Activated CD4-positive, alpha-beta T cell treated with anti-CD3 and anti-CD28 coated beads for 36 hours (primary cell): ENCODE results near the gene RGMB. TPM values are rescaled to one million over a fixed set of nuclear protein-coding genes. Genes with fewer than 3 reads are reported as not detected.

Source experiments
- ATAC-seq: fragments of 200-7000 bp; cut with Tn5 transposase; one replicate; pipeline ENCODE4 v1.10.0; 2021; ENCODE audit warnings: mild to moderate bottlenecking, moderate library complexity
- CTCF ChIA-PET: fragments of 350-600 bp; sonication (Branson Sonifier 250); formaldehyde crosslinking; loops from one replicate; lab custom pipeline; 2021; ENCODE audit warnings: antibody characterized with exemption; lab: Charles Lee
- POLR2A ChIA-PET: fragments of 350-600 bp; sonication (Branson Sonifier 250); formaldehyde crosslinking; loops from one replicate; lab custom pipeline; 2021; ENCODE audit warnings: antibody characterized with exemption, inconsistent platforms; lab: Charles Lee
- DNase-seq: peaks from one replicate; pipeline ENCODE4 v3.0.0-alpha.2; 2020
- H3K27ac Mint-ChIP-seq: one replicate; pipeline ENCODE4 v1.8.0; 2021; ENCODE audit warnings: mixed read lengths
- H3K27me3 Mint-ChIP-seq: one replicate; pipeline ENCODE4 v1.8.0; 2021; ENCODE audit warnings: mixed read lengths
- H3K36me3 Mint-ChIP-seq: one replicate; pipeline ENCODE4 v1.8.0; 2021; ENCODE audit warnings: low read depth, mixed read lengths
- H3K4me1 Mint-ChIP-seq: one replicate; pipeline ENCODE4 v1.8.0; 2021; ENCODE audit warnings: mixed read lengths
- H3K4me3 Mint-ChIP-seq: one replicate; pipeline ENCODE4 v1.8.0; 2021; ENCODE audit warnings: mild to moderate bottlenecking, moderate library complexity, mixed read lengths
- H3K9me3 Mint-ChIP-seq: one replicate; pipeline ENCODE4 v1.8.0; 2021; ENCODE audit warnings: low read depth, mixed read lengths
- intact Hi-C, 2 experiments: fragments of 100-400 bp; cut with DNase I in 1 of 2; cut with micrococcal nuclease in 1 of 2; formaldehyde crosslinking; loops; one replicate each; pipeline versions ENCODE4 v1.14.2 to v1.15.1; 2022 to 2024; cut with DNase I, micrococcal nuclease
- total RNA-seq, 2 experiments: library from RNA; stranded (reverse); gene quantifications; one replicate each; pipeline ENCODE4 v1.2.3, GENCODE V29; 2021

Gene RGMB
- total RNA-seq, 2 experiments from 2014 or later: 2.8 to 2.9 TPM

DNA sequence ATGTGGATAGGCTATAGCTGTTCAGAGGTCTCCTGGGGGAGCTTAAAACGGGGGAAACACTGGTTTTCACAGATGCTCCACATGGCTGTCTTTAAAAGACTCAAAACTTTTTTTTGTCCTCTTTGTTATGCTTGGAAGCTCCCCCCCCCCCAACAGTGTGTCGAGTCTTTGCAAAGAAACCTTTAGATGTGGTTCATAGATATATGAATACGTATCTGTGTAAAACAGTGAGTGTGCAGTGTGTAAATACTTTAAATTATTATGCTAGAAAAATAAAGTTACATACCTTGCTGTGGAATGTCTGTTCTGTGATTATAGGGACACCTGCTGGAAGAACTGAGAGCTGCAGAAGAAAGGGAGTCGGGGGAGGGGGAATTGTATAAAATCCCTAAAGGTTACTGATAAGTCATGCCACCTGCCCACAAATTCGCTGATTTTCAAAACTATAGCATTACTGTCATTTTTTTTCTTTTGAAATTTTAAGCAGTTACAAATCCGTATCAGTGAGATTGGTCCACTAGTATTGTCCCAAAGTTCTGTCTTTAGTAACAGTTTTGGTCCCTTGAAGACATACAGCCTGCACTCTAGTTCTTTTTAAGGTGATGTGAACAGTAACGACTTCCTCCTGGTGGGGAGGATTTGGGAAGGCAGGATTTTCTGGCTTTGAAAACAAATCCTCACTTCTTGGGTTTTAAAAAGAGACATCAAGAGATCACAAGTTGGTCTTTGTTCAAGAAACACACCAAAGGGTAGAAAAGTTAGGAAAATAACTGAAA, 22.9 kb downstream of the RGMB start:
- Mint-ChIP-seq H3K27me3 (no peaks in the 10 kb centered on the region), H3K27ac (no peak overlapping the region), H3K4me3 (no peak overlapping the region), H3K4me1 (peaks cover 6% of the 10 kb centered on the region), H3K36me3 (peaks cover 2% of the 10 kb centered on the region), H3K9me3 (no peaks in the 10 kb centered on the region)
- ChIA-PET CTCF (interaction anchor here (0.5 to 3.3 kb wide), 17 partner anchors 11 to 1639 kb away, joined by 3 to 38 read pairs (median 3); partner anchors contain the start of gene RGMB), POLR2A (no interaction called here)
- DNase-seq (peak; percentile 68), ATAC-seq (peak; percentile 84)
- intact Hi-C loops: loop anchor here (1.0 to 2.0 kb wide), 3 partner anchors 22 to 1566 kb away; no protein-coding TSS in a partner anchor

DNA sequence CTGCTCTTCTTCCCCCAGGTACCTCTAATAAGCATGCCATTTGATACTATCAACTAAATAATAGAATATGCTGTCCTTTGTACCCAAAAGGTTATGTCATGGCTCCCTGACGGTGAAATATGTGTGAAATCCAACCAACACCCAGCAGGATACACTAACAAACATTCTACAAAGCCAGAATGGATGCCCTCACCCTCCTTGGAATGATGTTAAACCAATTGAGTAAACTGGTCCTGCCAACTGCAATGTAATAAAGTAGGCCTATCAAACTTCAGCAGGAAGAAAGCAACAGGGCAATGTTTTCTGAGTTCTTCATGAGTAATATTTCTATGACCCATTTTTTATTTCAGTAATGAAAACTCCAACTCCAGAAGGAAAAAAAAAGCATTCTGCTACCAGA, 24.9 kb downstream of the RGMB start:
- H3K27me3 Mint-ChIP-seq: no peaks in the 10 kb centered on the region
- DNase-seq (no peak), ATAC-seq (no peak)
- no peaks in the 10 kb centered on the region for H3K9me3 Mint-ChIP-seq
- CTCF ChIA-PET: interaction anchor here (1.2 to 1.8 kb wide), 2 partner anchors 8 to 42 kb away, joined by 3 to 4 read pairs; no protein-coding TSS in a partner anchor
- no peaks in the 10 kb centered on the region for H3K36me3 Mint-ChIP-seq
- H3K4me1 Mint-ChIP-seq: peaks cover 6% of the 10 kb centered on the region
- POLR2A ChIA-PET: interaction anchor here (0.6 kb wide), 1 partner anchor 998 kb away, joined by 4 read pairs; no protein-coding TSS in a partner anchor
- intact Hi-C loops: no loop called here
- no peak overlapping the region for H3K4me3 Mint-ChIP-seq
- H3K27ac Mint-ChIP-seq: no peak overlapping the region

DNA sequence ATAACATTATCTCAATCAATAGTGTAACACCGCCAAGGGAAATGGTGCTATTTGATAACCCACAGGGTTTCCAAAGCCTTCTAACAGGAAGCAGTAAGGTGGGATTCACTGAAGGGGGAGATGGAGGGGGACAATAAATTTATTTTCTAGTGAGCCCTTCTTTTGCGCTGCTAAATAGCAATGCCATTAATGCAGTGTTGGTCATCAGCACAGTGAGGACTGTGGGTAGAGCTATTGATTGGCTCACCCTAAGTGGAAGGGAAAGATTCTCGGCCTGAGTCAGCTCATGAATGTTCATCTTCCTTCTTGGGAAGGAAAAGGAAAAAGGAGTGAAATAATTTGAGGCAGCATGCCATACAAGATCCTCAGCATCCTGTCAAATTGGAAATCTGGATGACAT, 25.4 kb downstream of the RGMB start:
- ChIA-PET CTCF (interaction anchor here (1.0 to 1.8 kb wide), 3 partner anchors 9 to 31 kb away, joined by 4 to 7 read pairs (median 4); no protein-coding TSS in a partner anchor), POLR2A (interaction anchor here (0.8 kb wide), 1 partner anchor 228 kb away, joined by 3 read pairs; no protein-coding TSS in a partner anchor)
- ATAC-seq (no peak), DNase-seq (no peak)
- Mint-ChIP-seq H3K4me3 (no peak overlapping the region), H3K9me3 (no peaks in the 10 kb centered on the region), H3K4me1 (peaks cover 6% of the 10 kb centered on the region), H3K27ac (no peak overlapping the region), H3K36me3 (no peaks in the 10 kb centered on the region), H3K27me3 (no peaks in the 10 kb centered on the region)
- intact Hi-C loops: no loop called here

DNA sequence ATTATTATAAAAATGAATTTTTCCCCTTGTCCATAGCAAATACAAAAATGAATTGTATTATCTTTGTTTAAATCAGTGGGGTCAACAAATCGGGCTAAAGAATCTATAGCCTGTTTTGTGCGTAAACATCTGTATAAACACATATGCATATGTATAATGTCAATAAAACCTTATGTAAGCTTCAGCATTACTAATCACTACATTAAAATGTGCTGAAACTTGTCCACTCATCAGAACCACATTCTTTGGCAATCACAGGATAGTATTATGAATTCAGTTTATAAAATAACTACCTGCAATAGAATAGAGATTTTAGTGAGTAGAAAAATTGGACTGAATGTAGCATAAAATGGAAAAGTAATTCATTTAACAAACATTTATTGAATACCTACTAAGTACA, 30.6 kb downstream of the RGMB start:
- no peak overlapping the region for H3K27ac Mint-ChIP-seq
- intact Hi-C loops: no loop called here
- H3K4me1 Mint-ChIP-seq: no peaks in the 10 kb centered on the region
- peaks cover 16% of the 10 kb centered on the region for H3K9me3 Mint-ChIP-seq
- DNase-seq: no peak
- ChIA-PET CTCF (no interaction called here), POLR2A (no interaction called here)
- H3K36me3 Mint-ChIP-seq: peaks cover 14% of the 10 kb centered on the region
- no peaks in the 10 kb centered on the region for H3K27me3 Mint-ChIP-seq
- H3K4me3 Mint-ChIP-seq: no peak overlapping the region
- ATAC-seq: no peak

GRCh38 chr5:98805070-98805469, 31.6 kb downstream of the RGMB start:
- intact Hi-C loops: no loop called here
- ChIA-PET POLR2A (no interaction called here), CTCF (no interaction called here)
- DNase-seq (no peak), ATAC-seq (no peak)
- Mint-ChIP-seq H3K36me3 (peaks cover 14% of the 10 kb centered on the region), H3K4me3 (no peak overlapping the region), H3K9me3 (peaks cover 16% of the 10 kb centered on the region), H3K27ac (no peak overlapping the region), H3K4me1 (no peaks in the 10 kb centered on the region), H3K27me3 (no peaks in the 10 kb centered on the region)

- no peak overlapping the region for H3K27ac Mint-ChIP-seq
- ATAC-seq (no peak), DNase-seq (no peak)
- intact Hi-C loops: no loop called here
- ChIA-PET CTCF (no interaction called here), POLR2A (no interaction called here)
- peaks cover 14% of the 10 kb centered on the region for H3K36me3 Mint-ChIP-seq
- H3K27me3 Mint-ChIP-seq: no peaks in the 10 kb centered on the region
- no peak overlapping the region for H3K4me3 Mint-ChIP-seq
- no peaks in the 10 kb centered on the region for H3K4me1 Mint-ChIP-seq
- H3K9me3 Mint-ChIP-seq: peaks cover 16% of the 10 kb centered on the region
Observed at GRCh38 chr5:98807806-98808205, 34.3 kb downstream of the RGMB start.

DNA sequence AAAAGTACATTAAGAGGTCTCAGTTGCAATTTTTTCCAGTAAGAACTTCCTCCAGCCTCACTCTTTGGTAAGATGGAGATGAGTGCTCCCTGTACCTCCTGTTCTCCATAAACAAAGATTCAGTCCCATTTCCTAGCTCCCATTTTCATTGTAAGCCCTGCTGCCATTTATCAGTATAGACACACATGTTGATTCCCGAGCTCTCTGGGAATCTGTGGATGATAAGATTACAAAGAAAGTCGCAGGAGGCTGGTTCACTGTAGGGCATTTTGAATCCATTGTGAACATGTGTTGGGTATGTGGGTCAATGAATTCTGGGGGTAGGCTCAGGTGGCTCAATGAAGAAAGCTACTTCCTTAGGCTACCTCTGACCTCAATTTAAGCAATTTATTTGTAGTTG, 36.7 kb downstream of the RGMB start:
- POLR2A ChIA-PET: no interaction called here
- ATAC-seq (no peak), DNase-seq (no peak)
- intact Hi-C loops: no loop called here
- H3K27ac Mint-ChIP-seq: no peak overlapping the region
- peaks cover 13% of the 10 kb centered on the region for H3K9me3 Mint-ChIP-seq
- peaks cover 5% of the 10 kb centered on the region for H3K4me1 Mint-ChIP-seq
- CTCF ChIA-PET: no interaction called here
- no peaks in the 10 kb centered on the region for H3K27me3 Mint-ChIP-seq
- no peak overlapping the region for H3K4me3 Mint-ChIP-seq
- H3K36me3 Mint-ChIP-seq: peaks cover 12% of the 10 kb centered on the region

- no peaks in the 10 kb centered on the region for H3K9me3 Mint-ChIP-seq
- peaks cover 2% of the 10 kb centered on the region for H3K36me3 Mint-ChIP-seq
- intact Hi-C loops: no loop called here
- peaks cover 5% of the 10 kb centered on the region for H3K4me1 Mint-ChIP-seq
- CTCF ChIA-PET: no interaction called here
- ATAC-seq (peak; percentile 91), DNase-seq (no peak)
- POLR2A ChIA-PET: no interaction called here
- H3K4me3 Mint-ChIP-seq: no peak overlapping the region
- no peak overlapping the region for H3K27ac Mint-ChIP-seq
- no peaks in the 10 kb centered on the region for H3K27me3 Mint-ChIP-seq
Observed at GRCh38 chr5:98813755-98814154, 40.3 kb downstream of the RGMB start.

- no peaks in the 10 kb centered on the region for H3K27me3 Mint-ChIP-seq
- H3K9me3 Mint-ChIP-seq: peaks cover 11% of the 10 kb centered on the region
- DNase-seq (no peak), ATAC-seq (no peak)
- ChIA-PET POLR2A (no interaction called here), CTCF (interaction anchor here (0.7 to 1.3 kb wide), 4 partner anchors 46 to 285 kb away, joined by 3 to 4 read pairs (median 3); no protein-coding TSS in a partner anchor)
- peaks cover 5% of the 10 kb centered on the region for H3K4me1 Mint-ChIP-seq
- peaks cover 5% of the 10 kb centered on the region for H3K36me3 Mint-ChIP-seq
- no peak overlapping the region for H3K27ac Mint-ChIP-seq
- no peak overlapping the region for H3K4me3 Mint-ChIP-seq
- intact Hi-C loops: no loop called here
Observed at GRCh38 chr5:98816582-98817222, 43.2 kb downstream of the RGMB start.

DNA sequence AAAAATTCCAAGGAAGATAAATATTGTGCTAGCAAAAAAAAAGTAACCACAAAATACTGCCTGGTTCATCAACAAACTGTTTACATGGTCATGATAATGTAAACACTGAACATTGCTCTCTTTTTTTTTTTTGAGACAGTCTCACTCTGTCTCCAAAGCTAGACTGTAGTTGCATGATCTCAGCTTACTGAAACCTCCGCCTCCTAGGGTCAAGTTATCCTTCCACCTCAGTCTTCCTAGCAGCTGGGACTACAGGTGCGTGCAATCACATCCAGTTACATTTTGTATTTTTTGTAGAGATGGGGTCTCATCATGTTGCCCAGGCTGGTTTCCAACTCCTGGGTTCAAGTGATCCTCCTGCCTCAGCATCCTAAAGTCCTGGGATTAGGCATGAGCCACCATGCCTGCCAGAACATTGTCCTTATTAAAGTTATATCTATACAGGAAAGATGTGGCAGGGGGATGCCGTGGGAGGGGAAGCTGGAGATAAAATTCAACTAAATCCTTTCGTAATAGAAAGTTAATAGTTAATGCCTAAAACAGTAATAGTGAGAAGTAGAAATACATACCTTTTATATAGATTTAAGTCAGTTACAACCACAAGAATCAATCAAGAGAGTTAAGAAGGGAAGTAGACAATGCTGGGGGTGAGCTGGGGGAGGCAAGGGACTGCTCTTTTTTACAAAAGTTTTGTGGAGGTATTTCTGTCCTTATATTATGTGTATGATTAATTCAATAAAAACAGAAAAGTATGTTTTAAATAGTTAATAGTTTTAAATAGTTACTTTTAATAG, 52.3 kb downstream of the RGMB start:
- Mint-ChIP-seq H3K4me3 (no peak overlapping the region), H3K9me3 (peaks cover 7% of the 10 kb centered on the region), H3K27ac (no peak overlapping the region), H3K4me1 (no peaks in the 10 kb centered on the region), H3K36me3 (peaks cover 3% of the 10 kb centered on the region), H3K27me3 (no peaks in the 10 kb centered on the region)
- ATAC-seq: no peak
- POLR2A ChIA-PET: no interaction called here
- no peak for DNase-seq
- intact Hi-C loops: loop anchor here in 1 of 2 experiments (2.0 to 10.0 kb wide), 2 partner anchors 57 to 1591 kb away; no protein-coding TSS in a partner anchor
- CTCF ChIA-PET: interaction anchor here (0.6 to 1.1 kb wide), 2 partner anchors 14 to 390 kb away, joined by 3 read pairs; no protein-coding TSS in a partner anchor

DNA sequence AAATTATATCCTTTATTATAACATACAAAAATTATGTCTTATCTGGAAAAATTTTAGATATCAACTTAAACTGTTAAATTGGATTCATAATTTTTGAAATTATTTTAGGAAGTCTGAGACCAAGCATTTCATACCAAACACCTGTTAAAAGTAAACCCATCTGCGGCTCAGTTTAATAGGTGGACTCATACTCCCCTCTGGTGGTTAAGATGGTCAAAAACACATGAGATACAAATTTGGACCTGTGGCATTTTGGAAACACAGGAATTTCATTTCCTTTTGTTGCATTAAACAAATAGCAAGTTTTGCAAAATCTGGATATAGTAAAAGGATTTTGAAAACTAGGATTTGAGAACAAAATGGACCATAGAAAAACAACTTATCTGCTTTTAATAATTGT, 53.7 kb downstream of the RGMB start:
- Mint-ChIP-seq H3K27ac (no peak overlapping the region), H3K4me3 (no peak overlapping the region), H3K36me3 (no peaks in the 10 kb centered on the region), H3K4me1 (no peaks in the 10 kb centered on the region), H3K27me3 (no peaks in the 10 kb centered on the region), H3K9me3 (no peaks in the 10 kb centered on the region)
- intact Hi-C loops: loop anchor here in 1 of 2 experiments (2.0 to 10.0 kb wide), 2 partner anchors 58 to 1592 kb away; no protein-coding TSS in a partner anchor
- CTCF ChIA-PET: no interaction called here
- DNase-seq (no peak), ATAC-seq (no peak)
- POLR2A ChIA-PET: no interaction called here
